PC-9 (cell line): ENCODE data around the gene TSPEAR. TPM values are rescaled to one million over a fixed set of nuclear protein-coding genes. Genes with fewer than 3 reads are reported as not detected.

Experiments
- BruUV-seq: library from RNA; stranded (reverse); fragments of 400-500 nt; replicated peaks from 2 replicates; lab custom pipeline; 2021; lab: Mats Ljungman, UMichigan
- CTCF ChIA-PET: fragments of 300-600 bp; sonication (Branson Sonifier 250); formaldehyde crosslinking; loops from one replicate; lab custom pipeline; 2022; ENCODE audit warnings: antibody characterized with exemption; lab: Charles Lee
- POLR2A ChIA-PET: fragments of 300-600 bp; sonication (Branson Sonifier 250); formaldehyde crosslinking; loops from one replicate; lab custom pipeline; 2022; ENCODE audit warnings: antibody characterized with exemption; ENCODE audit not compliant: unreplicated experiment; lab: Charles Lee
- DNase-seq, 2 experiments: peaks; one replicate each; pipeline versions ENCODE4 v3.0.0 to v3.0.0-alpha.2; 2015 to 2022; ENCODE audit warnings: mixed read lengths in 1 of 2
- H2AFZ ChIP-seq: fragments of 200-600 bp; sonication (generic); 2 replicates; pipeline ENCODE4 v1.8.1; 2017; ENCODE audit warnings: antibody characterized with exemption
- H3F3A ChIP-seq: fragments of 200-600 bp; sonication (generic); 2 replicates; pipeline ENCODE4 v1.8.1; 2017; ENCODE audit warnings: antibody characterized with exemption, mild to moderate bottlenecking, low read depth; ENCODE audit not compliant: insufficient read depth
- H3K27ac ChIP-seq: fragments of 200-600 bp; sonication (generic); 2 replicates; pipeline ENCODE4 v1.6.1; 2016; ENCODE audit warnings: mixed run types
- H3K27me3 ChIP-seq: fragments of 200-600 bp; sonication (generic); 2 replicates; pipeline ENCODE4 v1.6.1; 2016; ENCODE audit warnings: low read depth, mixed run types; ENCODE audit not compliant: insufficient read depth
- H3K36me3 ChIP-seq: fragments of 200-600 bp; sonication (generic); 2 replicates; pipeline ENCODE4 v1.6.1; 2016; ENCODE audit warnings: low read depth, mixed run types
- H3K4me1 ChIP-seq: fragments of 200-600 bp; sonication (generic); replicated peaks from 2 replicates; pipeline ENCODE4 v1.6.1; 2016; ENCODE audit warnings: mixed run types; ENCODE audit not compliant: insufficient read depth
- H3K4me2 ChIP-seq: fragments of 200-600 bp; sonication (generic); 2 replicates; pipeline ENCODE4 v1.6.1; 2017; ENCODE audit warnings: mixed run types
- H3K4me3 ChIP-seq: fragments of 200-600 bp; sonication (generic); 2 replicates; pipeline ENCODE4 v1.6.1; 2016; ENCODE audit warnings: mixed run types
- H3K79me2 ChIP-seq: fragments of 200-600 bp; sonication (generic); 2 replicates; pipeline ENCODE4 v1.6.1; 2017; ENCODE audit warnings: low read depth, mixed run types
- H3K9me2 ChIP-seq: fragments of 200-600 bp; sonication (generic); 2 replicates; pipeline ENCODE4 v1.8.1; 2017; ENCODE audit warnings: mild to moderate bottlenecking; ENCODE audit not compliant: insufficient read depth
- H3K9me3 ChIP-seq: fragments of 200-600 bp; sonication (generic); 2 replicates; pipeline ENCODE4 v1.8.1; 2016; ENCODE audit warnings: low read depth; ENCODE audit not compliant: insufficient read depth
- H4K20me1 ChIP-seq: fragments of 200-600 bp; sonication (generic); 2 replicates; pipeline ENCODE4 v1.8.1; 2017; ENCODE audit not compliant: insufficient read depth
- CTCF ChIP-seq: fragments of 200-600 bp; sonication (generic); conservative IDR thresholded peaks from 2 replicates; pipeline ENCODE4 v1.6.1; 2017; ENCODE audit warnings: mixed run types, antibody characterized with exemption, mild to moderate bottlenecking, moderate library complexity
- EZH2 ChIP-seq: fragments of 200-600 bp; sonication (generic); IDR thresholded peaks from 2 replicates; pipeline ENCODE4 v1.8.0; 2017; ENCODE audit warnings: antibody characterized with exemption, low read depth
- intact Hi-C: fragments of 100-400 bp; cut with micrococcal nuclease; formaldehyde crosslinking; loops from one replicate; pipeline ENCODE4 v1.10.0; 2022; ENCODE audit not compliant: unreplicated experiment
- total RNA-seq: library from RNA; stranded (reverse); gene quantifications from 2 replicates; pipeline ENCODE4 v1.2.3, GENCODE V29; 2021

Gene TSPEAR
- total RNA-seq, 1 experiment from 2014 or later, result not detected

DNA sequence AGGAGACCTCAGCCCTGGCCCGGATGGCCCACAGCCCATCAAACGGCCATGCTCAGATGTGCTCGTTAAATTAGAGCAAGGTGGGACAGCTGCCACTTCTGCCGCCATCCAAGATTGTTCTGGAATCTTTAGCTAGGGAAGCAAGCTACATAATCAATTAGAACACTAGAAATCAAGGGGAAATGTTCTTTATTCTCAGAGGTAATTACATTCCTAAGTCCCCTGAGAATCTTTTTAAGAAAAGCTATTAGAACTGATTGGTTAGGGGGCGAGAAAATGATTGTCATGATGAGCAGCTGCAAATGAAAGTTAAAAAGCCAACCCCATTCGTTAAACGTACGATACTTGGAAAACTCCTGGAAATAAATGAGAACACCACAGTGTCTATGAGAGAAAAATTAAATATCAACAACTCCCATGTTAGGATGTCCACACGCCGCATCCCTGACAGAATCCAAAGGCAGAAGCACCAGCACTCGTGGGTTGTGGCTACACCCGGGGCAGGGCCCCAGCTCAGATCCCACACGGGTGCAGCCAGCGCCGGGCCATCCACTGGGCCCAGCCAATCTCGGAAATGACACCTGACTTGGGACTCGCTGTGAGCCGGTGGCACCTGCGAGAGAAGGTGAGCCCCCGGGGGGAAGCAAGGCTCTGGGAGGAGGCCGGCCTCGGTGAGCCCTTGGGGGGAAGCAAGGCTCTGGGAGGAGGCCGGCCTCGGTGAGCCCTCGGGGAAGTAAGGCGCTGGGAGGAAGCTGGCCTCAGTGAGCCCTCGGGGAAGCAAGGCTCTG lies 209.0 kb downstream of the TSPEAR start:
- no TSS peak for BruUV-seq
- DNase-seq, result no peak
- Histone ChIP-seq H3K27me3 (peaks cover 80% of the 10 kb centered on the region), H3F3A (no peaks in the 10 kb centered on the region), H3K36me3 (no peaks in the 10 kb centered on the region), H2AFZ (no peak overlapping the region), H3K79me2 (no peaks in the 10 kb centered on the region), H3K4me3 (no peak overlapping the region), H3K9me3 (no peaks in the 10 kb centered on the region), H4K20me1 (no peaks in the 10 kb centered on the region), H3K9me2 (no peaks in the 10 kb centered on the region), H3K27ac (no peak overlapping the region), H3K4me1 (no peaks in the 10 kb centered on the region), H3K4me2 (no peak overlapping the region)
- intact Hi-C loops, result no loop called here
- POLR2A ChIA-PET, result no interaction called here
- CTCF ChIA-PET, result no interaction called here
- TF ChIP-seq CTCF (no peak), EZH2 (no peak)

- no peak overlapping the region for H2AFZ ChIP-seq
- H3K9me3 ChIP-seq, result no peaks in the 10 kb centered on the region
- POLR2A ChIA-PET, result no interaction called here
- H3K36me3 ChIP-seq, result no peaks in the 10 kb centered on the region
- no peak overlapping the region for H3K27ac ChIP-seq
- no TSS peak for BruUV-seq
- no peaks in the 10 kb centered on the region for H3K79me2 ChIP-seq
- no peaks in the 10 kb centered on the region for H3F3A ChIP-seq
- no peaks in the 10 kb centered on the region for H3K9me2 ChIP-seq
- H3K27me3 ChIP-seq, result peaks cover 84% of the 10 kb centered on the region
- CTCF ChIA-PET, result no interaction called here
- H4K20me1 ChIP-seq, result no peaks in the 10 kb centered on the region
- intact Hi-C loops, result no loop called here
- TF ChIP-seq EZH2, result no peak
- no peak for TF ChIP-seq CTCF
- H3K4me2 ChIP-seq, result no peak overlapping the region
- DNase-seq, result no peak
- H3K4me3 ChIP-seq, result no peak overlapping the region
- H3K4me1 ChIP-seq, result no peaks in the 10 kb centered on the region
Observed at GRCh38 chr21:44500111-44500510, 211.3 kb downstream of the TSPEAR start.

- Histone ChIP-seq H3F3A (no peaks in the 10 kb centered on the region), H3K79me2 (no peaks in the 10 kb centered on the region), H3K27ac (no peak overlapping the region), H3K9me3 (no peaks in the 10 kb centered on the region), H3K9me2 (no peaks in the 10 kb centered on the region), H3K4me1 (no peaks in the 10 kb centered on the region), H4K20me1 (no peaks in the 10 kb centered on the region), H2AFZ (no peak overlapping the region), H3K36me3 (no peaks in the 10 kb centered on the region), H3K4me3 (no peak overlapping the region), H3K27me3 (peaks cover 88% of the 10 kb centered on the region), H3K4me2 (no peak overlapping the region)
- DNase-seq, result no peak
- intact Hi-C loops, result no loop called here
- ChIA-PET POLR2A (no interaction called here), CTCF (no interaction called here)
- no peak for TF ChIP-seq CTCF
- TF ChIP-seq EZH2, result no peak
- no TSS peak for BruUV-seq
Observed at GRCh38 chr21:44499631-44500030, 211.7 kb downstream of the TSPEAR start.
